GM12801 (cell line): ENCODE measurements around the gene EPHB6.

Experiments used
- TF ChIP-seq, protein P1 (sequence below): IDR thresholded peaks from one replicate; pipeline ENCODE4 v1.5.1; 2011; ENCODE audit warnings: control low read depth; ENCODE audit not compliant: insufficient read length; ENCODE audit errors: extremely low read depth

Gene EPHB6, protein sequence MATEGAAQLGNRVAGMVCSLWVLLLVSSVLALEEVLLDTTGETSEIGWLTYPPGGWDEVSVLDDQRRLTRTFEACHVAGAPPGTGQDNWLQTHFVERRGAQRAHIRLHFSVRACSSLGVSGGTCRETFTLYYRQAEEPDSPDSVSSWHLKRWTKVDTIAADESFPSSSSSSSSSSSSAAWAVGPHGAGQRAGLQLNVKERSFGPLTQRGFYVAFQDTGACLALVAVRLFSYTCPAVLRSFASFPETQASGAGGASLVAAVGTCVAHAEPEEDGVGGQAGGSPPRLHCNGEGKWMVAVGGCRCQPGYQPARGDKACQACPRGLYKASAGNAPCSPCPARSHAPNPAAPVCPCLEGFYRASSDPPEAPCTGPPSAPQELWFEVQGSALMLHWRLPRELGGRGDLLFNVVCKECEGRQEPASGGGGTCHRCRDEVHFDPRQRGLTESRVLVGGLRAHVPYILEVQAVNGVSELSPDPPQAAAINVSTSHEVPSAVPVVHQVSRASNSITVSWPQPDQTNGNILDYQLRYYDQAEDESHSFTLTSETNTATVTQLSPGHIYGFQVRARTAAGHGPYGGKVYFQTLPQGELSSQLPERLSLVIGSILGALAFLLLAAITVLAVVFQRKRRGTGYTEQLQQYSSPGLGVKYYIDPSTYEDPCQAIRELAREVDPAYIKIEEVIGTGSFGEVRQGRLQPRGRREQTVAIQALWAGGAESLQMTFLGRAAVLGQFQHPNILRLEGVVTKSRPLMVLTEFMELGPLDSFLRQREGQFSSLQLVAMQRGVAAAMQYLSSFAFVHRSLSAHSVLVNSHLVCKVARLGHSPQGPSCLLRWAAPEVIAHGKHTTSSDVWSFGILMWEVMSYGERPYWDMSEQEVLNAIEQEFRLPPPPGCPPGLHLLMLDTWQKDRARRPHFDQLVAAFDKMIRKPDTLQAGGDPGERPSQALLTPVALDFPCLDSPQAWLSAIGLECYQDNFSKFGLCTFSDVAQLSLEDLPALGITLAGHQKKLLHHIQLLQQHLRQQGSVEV

GRCh38 chr7:142854372-142855113, at the start of gene EPHB6:
Gene EPHB6 (plus strand): TSS chr7:142855076. CDS start chr7:142863228, 8,152 bp downstream.
- TF ChIP-seq, protein P1, sequence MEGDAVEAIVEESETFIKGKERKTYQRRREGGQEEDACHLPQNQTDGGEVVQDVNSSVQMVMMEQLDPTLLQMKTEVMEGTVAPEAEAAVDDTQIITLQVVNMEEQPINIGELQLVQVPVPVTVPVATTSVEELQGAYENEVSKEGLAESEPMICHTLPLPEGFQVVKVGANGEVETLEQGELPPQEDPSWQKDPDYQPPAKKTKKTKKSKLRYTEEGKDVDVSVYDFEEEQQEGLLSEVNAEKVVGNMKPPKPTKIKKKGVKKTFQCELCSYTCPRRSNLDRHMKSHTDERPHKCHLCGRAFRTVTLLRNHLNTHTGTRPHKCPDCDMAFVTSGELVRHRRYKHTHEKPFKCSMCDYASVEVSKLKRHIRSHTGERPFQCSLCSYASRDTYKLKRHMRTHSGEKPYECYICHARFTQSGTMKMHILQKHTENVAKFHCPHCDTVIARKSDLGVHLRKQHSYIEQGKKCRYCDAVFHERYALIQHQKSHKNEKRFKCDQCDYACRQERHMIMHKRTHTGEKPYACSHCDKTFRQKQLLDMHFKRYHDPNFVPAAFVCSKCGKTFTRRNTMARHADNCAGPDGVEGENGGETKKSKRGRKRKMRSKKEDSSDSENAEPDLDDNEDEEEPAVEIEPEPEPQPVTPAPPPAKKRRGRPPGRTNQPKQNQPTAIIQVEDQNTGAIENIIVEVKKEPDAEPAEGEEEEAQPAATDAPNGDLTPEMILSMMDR = no peak

DNA sequence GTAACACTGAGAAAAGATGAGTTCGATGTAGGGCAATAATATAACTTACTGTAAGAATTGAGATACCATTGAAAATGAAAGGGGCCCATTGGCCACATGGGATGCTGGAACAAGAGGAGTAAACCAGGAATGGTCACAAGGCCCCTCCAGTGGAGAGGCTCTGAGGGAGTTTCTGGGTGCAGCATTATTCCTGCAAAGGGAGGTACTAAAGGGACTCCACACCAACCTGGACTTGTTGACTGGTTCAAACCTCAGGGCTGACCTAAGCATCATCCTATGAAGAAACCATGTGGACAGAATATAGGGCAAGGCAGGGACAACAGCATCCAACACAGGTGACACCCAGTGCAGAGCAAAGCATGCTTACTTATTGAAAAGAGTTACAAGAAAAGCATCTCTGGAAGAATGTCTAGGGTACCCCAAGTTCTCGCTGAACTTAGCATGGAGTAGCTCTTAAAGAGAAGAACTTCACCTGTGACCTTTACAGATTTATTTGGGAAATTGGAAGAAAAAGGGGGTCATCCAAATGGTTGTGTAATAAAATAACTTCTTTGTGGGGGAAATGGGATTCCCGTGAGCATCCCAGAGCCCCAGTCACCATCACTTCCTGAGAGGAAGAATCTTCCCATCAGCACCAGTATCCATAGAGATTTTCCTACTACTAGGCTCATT, 49.4 kb upstream of the EPHB6 start:
- TF ChIP-seq, protein P1 = no peak

GRCh38 chr7:142806022-142806356, 48.9 kb upstream of the EPHB6 start:
- TF ChIP-seq, protein P1 = no peak

DNA sequence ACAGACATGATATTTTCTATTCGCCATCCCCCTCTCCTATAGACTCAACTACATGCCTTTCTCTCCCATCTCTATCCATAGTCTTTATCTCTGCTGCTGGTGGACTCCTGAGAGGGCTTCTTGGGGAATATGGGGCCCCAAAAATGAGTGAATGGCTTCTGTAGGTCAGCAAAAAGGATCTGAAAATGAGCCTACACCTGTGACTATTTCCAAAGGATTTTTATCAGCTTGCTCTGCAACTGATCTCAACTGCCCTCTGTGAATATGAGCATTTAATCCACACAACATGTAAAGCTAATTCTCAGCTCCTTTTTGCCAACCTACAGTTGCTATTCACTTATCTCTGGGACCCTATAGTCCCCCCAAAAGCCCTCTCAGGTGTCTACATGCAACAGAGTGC, 47.9 kb upstream of the EPHB6 start:
- TF ChIP-seq, protein P1 = no peak

DNA sequence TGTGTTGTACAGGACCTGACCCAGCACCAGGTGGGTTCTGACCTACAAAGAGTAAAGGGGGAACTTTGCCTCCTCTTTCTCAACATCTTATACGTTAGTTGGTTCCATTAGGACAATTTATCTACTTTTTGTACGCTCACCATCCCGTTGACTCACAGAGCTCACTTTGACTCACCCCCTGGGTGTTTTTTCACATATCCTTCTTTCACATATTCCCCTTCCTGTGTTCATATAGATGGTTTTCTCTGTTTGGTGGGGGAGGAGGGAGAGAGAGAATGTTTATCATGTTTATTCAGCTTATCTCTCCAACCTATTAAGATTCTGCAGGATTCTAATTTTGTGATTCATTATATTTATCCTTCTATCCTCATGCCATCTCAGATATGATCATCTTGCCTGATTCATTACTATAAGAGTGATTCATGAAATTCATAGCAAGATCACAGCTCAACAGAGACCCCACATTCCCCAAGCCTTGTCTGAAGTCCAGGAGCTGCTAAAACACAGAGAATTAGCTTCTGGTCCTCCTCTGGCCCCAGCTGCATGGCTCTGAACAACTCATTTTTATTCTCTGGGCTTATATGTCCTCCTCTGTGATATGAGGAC, 46.9 kb upstream of the EPHB6 start:
- TF ChIP-seq, protein P1 = no peak

DNA sequence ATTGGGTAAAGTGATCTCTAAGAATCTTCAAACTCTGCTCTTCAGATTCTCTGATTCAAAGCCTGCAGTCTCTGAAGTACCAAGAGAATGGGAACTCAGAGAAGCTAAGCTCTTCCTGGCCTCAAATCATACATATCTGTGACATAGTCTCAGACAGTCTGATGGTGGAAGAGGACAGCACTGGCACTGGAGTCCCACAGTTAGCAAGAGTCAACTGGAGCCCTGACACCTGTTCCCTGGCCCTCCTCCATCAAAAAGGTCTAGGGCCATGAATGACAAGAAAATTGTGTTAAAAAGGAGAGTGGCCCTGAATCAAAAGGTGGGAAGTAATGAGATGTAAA, 46.4 kb upstream of the EPHB6 start:
- TF ChIP-seq, protein P1 = no peak
